Aorta (tissue), 5 donors: ENCODE data around the gene DYNLT4. TPM values are rescaled to one million over a fixed set of nuclear protein-coding genes. Genes with fewer than 3 reads are reported as not detected.

ENCODE experiments used
- ATAC-seq: fragments of 200-7000 bp; cut with Tn5 transposase; one replicate; pipeline ENCODE4 v1.9.1; 2022; ENCODE audit warnings: moderate library complexity; ENCODE audit not compliant: low FRiP score
- DNase-seq, 2 donors: peaks; one replicate each; pipeline ENCODE4 v3.0.0-alpha.2; 2020
- H3K27ac ChIP-seq, 2 donors: one replicate each; pipeline ENCODE4 v1.5.1; 2013; ENCODE audit warnings: low read length in 2 of 2, mild to moderate bottlenecking in 2 of 2, moderate library complexity in 2 of 2, control low read depth in 1 of 2, inconsistent platforms in 1 of 2, low read depth in 1 of 2
- H3K27me3 ChIP-seq, 2 donors: one replicate each; pipeline ENCODE4 v1.6.1; 2013; ENCODE audit warnings: control low read depth in 1 of 2, low read length in 1 of 2, mild to moderate bottlenecking in 1 of 2, moderate library complexity in 1 of 2; ENCODE audit not compliant: insufficient read depth in 2 of 2, control insufficient read depth in 1 of 2
- H3K36me3 ChIP-seq, 2 donors: one replicate each; pipeline ENCODE4 v1.6.1; 2013; ENCODE audit warnings: control low read depth in 1 of 2, low read length in 1 of 2, mild to moderate bottlenecking in 1 of 2; ENCODE audit not compliant: insufficient read depth in 2 of 2, control insufficient read depth in 1 of 2
- H3K4me1 ChIP-seq, 2 donors: one replicate each; pipeline ENCODE4 v1.6.1; 2013; ENCODE audit warnings: low read length in 2 of 2, control low read depth in 1 of 2, mild to moderate bottlenecking in 1 of 2, moderate library complexity in 1 of 2; ENCODE audit not compliant: insufficient read depth in 2 of 2, control insufficient read depth in 1 of 2
- H3K4me3 ChIP-seq, 2 donors: one replicate each; pipeline ENCODE4 v1.5.1; 2013; ENCODE audit warnings: low read length in 2 of 2, control low read depth in 1 of 2, mild to moderate bottlenecking in 1 of 2
- H3K9me3 ChIP-seq: one replicate; pipeline ENCODE4 v1.6.1; 2013; ENCODE audit warnings: mild to moderate bottlenecking, low read length; ENCODE audit not compliant: control insufficient read depth
- WGBS, 2 donors: extraction: QIAGEN DNeasy Blood & Tissue Kit; methylation state at CpG; one replicate each; pipeline ENCODE4 v1.1.7; 2013; 5-methylcytosine and 5-hydroxymethylcytosine counted together
- intact Hi-C, 2 donors: fragments of 100-400 bp; cut with DNase I; formaldehyde crosslinking; loops; one replicate each; pipeline versions ENCODE4 v1.14.2 to v1.15.0; 2022
- polyA plus RNA-seq, 2 donors: library from polyadenylated mRNA; stranded (reverse); fragments of 200-250 nt; gene quantifications; one replicate each; pipeline ENCODE4 v1.2.3, GENCODE V29; 2013
- total RNA-seq, 2 donors: library from RNA; stranded (reverse); fragmentation: NEBNext Ultra II Directional; extraction: Animal tissue kit (Norgen Biotek cat#: 25700); gene quantifications; one replicate each; pipeline ENCODE4 v1.2.1, GENCODE V29; 2021
- donor health status: healthy with polysubstance abuse.
- donor health status: Bipolar disorder and iron deficiency.
- donor health status: DM: no; HTN: no; CAD: no.
- donor health status: DM: no; HTN: no; CAD: no.
- donor health status: DM: yes; HTN: yes; CAD: no.

Gene DYNLT4
- total and polyA plus RNA-seq, 4 donors = 0.81 to 3.0 (median 0.87) TPM; not detected in 1

- no peaks in the 10 kb centered on the region for H3K9me3 ChIP-seq
- 28 to 37% methylated on average over 8 of the region's 8 CpGs for WGBS, 2 donors
- ATAC-seq (no peak), DNase-seq (no peak)
- no peak overlapping the region for H3K4me3 ChIP-seq
- H3K27me3 ChIP-seq = no peaks in the 10 kb centered on the region
- no peaks in the 10 kb centered on the region for H3K4me1 ChIP-seq
- H3K27ac ChIP-seq = no peak overlapping the region
- intact Hi-C loops = loop anchor here in 1 of 2 donors (10.0 kb wide), 1 partner anchor 51 kb away; no protein-coding TSS in a partner anchor
- H3K36me3 ChIP-seq = no peaks in the 10 kb centered on the region
Observed at GRCh38 chr1:44783697-44784093, 23.5 kb downstream of the DYNLT4 start.

DNA sequence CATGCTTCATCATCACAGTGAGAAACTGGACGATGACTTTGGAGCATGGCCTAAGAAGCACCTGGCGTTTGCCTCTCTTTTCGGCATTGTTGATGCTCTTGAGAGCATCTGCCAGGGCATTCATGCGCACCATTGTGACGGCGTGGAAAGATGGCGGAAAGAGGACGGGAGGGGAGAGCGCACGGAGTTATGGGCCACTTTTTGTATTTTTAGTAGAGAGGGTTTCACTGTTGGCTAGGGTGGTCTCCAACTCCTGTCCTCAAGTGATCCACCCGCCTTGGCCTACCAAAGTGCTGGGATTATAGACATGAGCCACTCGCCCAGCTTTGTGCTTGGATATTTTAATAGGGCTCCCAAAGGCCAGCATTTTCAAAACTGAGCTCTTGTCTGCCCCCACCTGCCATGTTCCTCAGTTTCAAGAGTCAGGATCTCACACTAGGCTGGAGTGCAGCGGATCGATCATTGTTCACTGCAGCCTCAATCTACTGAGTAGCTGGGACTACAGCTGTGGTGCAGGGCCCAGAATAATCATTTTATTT lies 26.5 kb downstream of the DYNLT4 start:
- intact Hi-C loops = loop anchor here in 1 of 2 donors (10.0 kb wide), 1 partner anchor 54 kb away; no protein-coding TSS in a partner anchor
- 90 to 92% methylated on average over 14 of the region's 14 CpGs for WGBS, 2 donors
- no peak overlapping the region for H3K4me3 ChIP-seq
- no peaks in the 10 kb centered on the region for H3K4me1 ChIP-seq
- no peaks in the 10 kb centered on the region for H3K9me3 ChIP-seq
- no peak overlapping the region for H3K27ac ChIP-seq
- peaks cover 0 to 7% of the 10 kb centered on the region in 2 donors for H3K36me3 ChIP-seq
- DNase-seq = peak in 1 of 2 donors; percentile 43
- H3K27me3 ChIP-seq = no peaks in the 10 kb centered on the region
- no peak for ATAC-seq

- WGBS, 2 donors = 92 to 95% methylated on average over 6 of the region's 6 CpGs
- H3K4me1 ChIP-seq = no peaks in the 10 kb centered on the region
- intact Hi-C loops = loop anchor here in 1 of 2 donors (5.0 kb wide), 1 partner anchor 42 kb away; the partner anchor contains the start of gene KIF2C
- peaks cover 0 to 7% of the 10 kb centered on the region in 2 donors for H3K36me3 ChIP-seq
- DNase-seq = peak in 1 of 2 donors; percentile 27
- no peaks in the 10 kb centered on the region for H3K27me3 ChIP-seq
- no peaks in the 10 kb centered on the region for H3K9me3 ChIP-seq
- no peak overlapping the region for H3K4me3 ChIP-seq
- H3K27ac ChIP-seq = no peak overlapping the region
- no peak for ATAC-seq
Observed at GRCh38 chr1:44778705-44779576, 28.2 kb downstream of the DYNLT4 start.

- H3K27me3 ChIP-seq = no peaks in the 10 kb centered on the region
- H3K4me3 ChIP-seq = no peak overlapping the region
- peaks cover 0 to 7% of the 10 kb centered on the region in 2 donors for H3K36me3 ChIP-seq
- no peaks in the 10 kb centered on the region for H3K9me3 ChIP-seq
- no peak overlapping the region for H3K27ac ChIP-seq
- ATAC-seq = no peak
- intact Hi-C loops = loop anchor here in 1 of 2 donors (5.0 kb wide), 1 partner anchor 41 kb away; the partner anchor contains the start of gene KIF2C
- 72% methylated on average over 13 of the region's 13 CpGs for WGBS, 2 donors
- no peaks in the 10 kb centered on the region for H3K4me1 ChIP-seq
- peak in 1 of 2 donors; percentile 57 for DNase-seq
Observed at GRCh38 chr1:44777969-44778635, 29.0 kb downstream of the DYNLT4 start.

GRCh38 chr1:44777547-44777946 lies 29.6 kb downstream of the DYNLT4 start:
- ATAC-seq = no peak
- DNase-seq = peak in 1 of 2 donors; percentile 58
- Histone ChIP-seq H3K36me3 (peaks cover 0 to 7% of the 10 kb centered on the region in 2 donors), H3K4me1 (no peaks in the 10 kb centered on the region), H3K9me3 (no peaks in the 10 kb centered on the region), H3K27me3 (no peaks in the 10 kb centered on the region), H3K27ac (no peak overlapping the region), H3K4me3 (no peak overlapping the region)
- intact Hi-C loops = loop anchor here in 1 of 2 donors (5.0 kb wide), 1 partner anchor 40 kb away; the partner anchor contains the start of gene KIF2C
- WGBS, 2 donors = 82% methylated on average over 14 of the region's 14 CpGs

DNA sequence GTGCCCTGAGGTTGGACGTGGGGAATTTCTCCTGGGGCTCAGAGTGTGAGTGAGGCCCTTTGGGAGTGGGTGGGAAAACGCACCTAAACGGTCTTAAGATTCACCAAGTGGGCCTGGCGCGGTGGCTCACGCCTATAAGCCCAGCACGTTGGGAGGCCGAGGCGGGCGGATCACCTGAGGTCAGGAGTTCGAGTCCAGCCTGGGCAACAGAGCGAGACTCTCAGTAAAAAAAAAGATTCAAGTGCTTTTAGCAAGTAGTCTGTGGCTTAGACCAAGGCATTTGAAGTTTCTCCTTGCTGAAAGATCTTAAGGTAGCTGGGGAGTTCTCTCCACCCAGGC lies 30.5 kb downstream of the DYNLT4 start:
- Histone ChIP-seq H3K36me3 (peaks cover 0 to 7% of the 10 kb centered on the region in 2 donors), H3K4me3 (peak overlapping the region in 1 of 2 donors; percentile 66), H3K4me1 (no peaks in the 10 kb centered on the region), H3K9me3 (no peaks in the 10 kb centered on the region), H3K27ac (no peak overlapping the region), H3K27me3 (no peaks in the 10 kb centered on the region)
- DNase-seq = no peak
- ATAC-seq = no peak
- intact Hi-C loops = loop anchor here in 1 of 2 donors (5.0 kb wide), 1 partner anchor 39 kb away; the partner anchor contains the start of gene KIF2C
- whole genome bisulfite sequencing, 2 donors = 61 to 65% methylated on average over 12 of the region's 12 CpGs

DNA sequence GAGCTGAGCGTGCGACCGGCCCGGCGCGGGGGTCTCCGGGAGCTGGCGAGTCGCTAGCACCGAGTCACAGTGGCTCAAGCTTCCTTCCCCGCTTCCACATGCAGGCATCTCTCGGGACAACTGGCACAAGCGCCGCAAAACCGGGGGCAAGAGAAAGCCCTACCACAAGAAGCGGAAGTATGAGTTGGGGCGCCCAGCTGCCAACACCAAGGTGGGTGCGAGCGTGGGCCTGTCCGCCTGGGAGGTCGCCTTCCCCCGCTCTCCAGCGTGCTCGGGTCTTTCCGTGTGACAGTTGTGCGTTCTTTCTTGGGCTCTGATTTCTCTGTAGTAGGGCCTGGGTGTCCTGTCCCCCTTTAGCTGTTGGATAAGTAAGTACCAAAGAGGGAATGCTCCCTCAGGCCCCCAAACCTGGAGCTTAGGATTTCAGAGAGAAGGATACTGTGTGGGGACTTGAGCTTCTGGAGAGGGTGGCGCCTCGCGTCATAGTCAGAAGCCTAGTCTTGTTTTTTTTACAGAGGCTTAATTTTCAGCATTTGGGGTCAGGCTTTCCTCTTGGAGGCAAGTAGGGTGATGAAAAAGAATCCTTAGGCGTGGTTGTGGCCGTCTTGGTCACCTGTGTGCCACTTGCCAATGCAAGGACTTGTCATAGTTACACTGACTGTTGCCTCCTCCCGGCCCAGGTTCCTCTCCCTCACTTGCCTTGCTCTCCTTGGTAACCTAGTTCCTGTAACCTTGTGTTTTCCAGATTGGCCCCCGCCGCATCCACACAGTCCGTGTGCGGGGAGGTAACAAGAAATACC lies 31.0 kb downstream of the DYNLT4 start:
- no peaks in the 10 kb centered on the region for H3K4me1 ChIP-seq
- H3K4me3 ChIP-seq = peak overlapping the region; percentile 21 to 66
- H3K9me3 ChIP-seq = no peaks in the 10 kb centered on the region
- ATAC-seq = peak; percentile 5
- H3K36me3 ChIP-seq = peaks cover 0 to 7% of the 10 kb centered on the region in 2 donors
- intact Hi-C loops = loop anchor here (2.0 to 5.0 kb wide), 2 partner anchors 37 to 39 kb away; partner anchors contain the start of gene KIF2C (in 2 of the 2)
- no peaks in the 10 kb centered on the region for H3K27me3 ChIP-seq
- peak overlapping the region; percentile 43 to 68 for H3K27ac ChIP-seq
- DNase-seq = peak in 1 of 2 donors; percentile 62
- 10 to 12% methylated on average over 36 of the region's 36 CpGs for WGBS, 2 donors
